ENCODE results near the gene PHF21A.

DNA sequence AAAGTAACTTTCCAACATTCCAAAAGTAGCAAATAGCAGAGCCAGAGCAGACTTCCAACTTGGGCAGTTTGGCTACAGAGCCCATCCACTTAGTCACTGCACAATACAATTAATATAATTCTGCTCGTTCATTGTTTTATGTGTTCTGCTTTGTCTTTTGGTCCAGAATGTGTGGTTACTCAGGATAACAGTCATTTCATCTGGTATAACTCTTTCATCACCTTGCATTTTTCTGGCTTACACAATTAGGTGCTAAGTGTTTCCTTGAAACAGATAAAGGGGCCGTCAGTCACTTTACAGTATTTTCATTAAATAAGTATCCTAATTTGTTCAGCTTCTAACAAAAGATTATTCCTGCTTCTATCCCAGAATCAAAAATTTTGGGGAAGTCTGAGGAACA is 111.6 kb downstream of the PHF21A start:
- TF ChIP-seq, protein P1, sequence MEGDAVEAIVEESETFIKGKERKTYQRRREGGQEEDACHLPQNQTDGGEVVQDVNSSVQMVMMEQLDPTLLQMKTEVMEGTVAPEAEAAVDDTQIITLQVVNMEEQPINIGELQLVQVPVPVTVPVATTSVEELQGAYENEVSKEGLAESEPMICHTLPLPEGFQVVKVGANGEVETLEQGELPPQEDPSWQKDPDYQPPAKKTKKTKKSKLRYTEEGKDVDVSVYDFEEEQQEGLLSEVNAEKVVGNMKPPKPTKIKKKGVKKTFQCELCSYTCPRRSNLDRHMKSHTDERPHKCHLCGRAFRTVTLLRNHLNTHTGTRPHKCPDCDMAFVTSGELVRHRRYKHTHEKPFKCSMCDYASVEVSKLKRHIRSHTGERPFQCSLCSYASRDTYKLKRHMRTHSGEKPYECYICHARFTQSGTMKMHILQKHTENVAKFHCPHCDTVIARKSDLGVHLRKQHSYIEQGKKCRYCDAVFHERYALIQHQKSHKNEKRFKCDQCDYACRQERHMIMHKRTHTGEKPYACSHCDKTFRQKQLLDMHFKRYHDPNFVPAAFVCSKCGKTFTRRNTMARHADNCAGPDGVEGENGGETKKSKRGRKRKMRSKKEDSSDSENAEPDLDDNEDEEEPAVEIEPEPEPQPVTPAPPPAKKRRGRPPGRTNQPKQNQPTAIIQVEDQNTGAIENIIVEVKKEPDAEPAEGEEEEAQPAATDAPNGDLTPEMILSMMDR (conservative IDR thresholded peaks at IDR 0.05; ENCODE audit: low read length), result no peak
- no peak for TF ChIP-seq EZH2phosphoT487 (IDR thresholded peaks at IDR 0.05; ENCODE audit: borderline replicate concordance, low read depth, low read length)
